ENCODE data around the gene POU4F3.

- no peak for TF ChIP-seq EGR1 (IDR thresholded peaks at IDR 0.05; ENCODE audit: borderline replicate concordance, low read depth, low read length)
- TF ChIP-seq YY1 (IDR thresholded peaks at IDR 0.05; ENCODE audit: low read depth, low read length) = no peak
- no peak for TF ChIP-seq RNF2 (IDR thresholded peaks at IDR 0.05; ENCODE audit: borderline replicate concordance, low read depth, low read length, missing control alignments, poor library complexity, severe bottlenecking)
- no peak for TF ChIP-seq CTCF (IDR thresholded peaks at IDR 0.05; ENCODE audit: control extremely low read depth in 1 of 3, insufficient read depth in 1 of 3, low read depth in 1 of 3, low read length in 3 of 3)
- no peak for TF ChIP-seq POLR2A (IDR thresholded peaks at IDR 0.05; ENCODE audit: control extremely low read depth in 1 of 2, low read depth in 2 of 2, low read length in 2 of 2)
- TF ChIP-seq EZH2 (IDR thresholded peaks at IDR 0.05; ENCODE audit: low read depth, low read length, severe bottlenecking) = no peak
- TF ChIP-seq TAF1 (IDR thresholded peaks at IDR 0.05; ENCODE audit: low read depth, low read length) = no peak
Measured at GRCh38 chr5:146331423-146331822, 7.2 kb upstream of the POU4F3 start.

All from H1 (cell line).